T1000 (cell line): ENCODE data around the gene HSP90AA1.
"Not testable (repeated sequence)": the region's sequence is repeated elsewhere in the genome, so short reads cannot be mapped to it uniquely, and the experiment has no call there.

Experiments
- DNase-seq: peaks from one replicate; lab custom pipeline; 2025; ENCODE audit warnings: mixed read lengths; lab: John Stamatoyannopoulos, UW

The HSP90AA1 gene

GRCh38 chr14:102094101-102094500 lies 7.3 kb upstream of the HSP90AA1 start:
- DNase-seq, result no peak

GRCh38 chr14:102092806-102093205 lies 6.0 kb upstream of the HSP90AA1 start:
- DNase-seq, result no peak

GRCh38 chr14:102090713-102091112 lies 3.9 kb upstream of the HSP90AA1 start:
- no peak for DNase-seq

GRCh38 chr14:102089621-102090343 lies 2.9 kb upstream of the HSP90AA1 start:
- no peak for DNase-seq

- DNase-seq, result no peak
Measured at GRCh38 chr14:102088012-102088792, 1.4 kb upstream of the HSP90AA1 start.

GRCh38 chr14:102087762-102088011 lies 843 bp upstream of the HSP90AA1 start:
- no peak for DNase-seq

- no peak for DNase-seq
Measured at GRCh38 chr14:102086709-102086971, 204 bp downstream of the HSP90AA1 start.

GRCh38 chr14:102085948-102086708 lies 716 bp downstream of the HSP90AA1 start:
- DNase-seq, result no peak

- DNase-seq, result no peak
Measured at GRCh38 chr14:102085488-102085887, 1.4 kb downstream of the HSP90AA1 start.

GRCh38 chr14:102084931-102085330 lies 1.9 kb downstream of the HSP90AA1 start:
- no peak for DNase-seq

GRCh38 chr14:102084522-102084921 lies 2.3 kb downstream of the HSP90AA1 start:
- DNase-seq, result not testable (repeated sequence)

- DNase-seq, result no peak
Measured at GRCh38 chr14:102081231-102082080, 5.4 kb downstream of the HSP90AA1 start.

- DNase-seq, result no peak
Measured at GRCh38 chr14:102080183-102081080, 6.4 kb downstream of the HSP90AA1 start.

GRCh38 chr14:102079700-102079979 lies 7.2 kb downstream of the HSP90AA1 start:
- no peak for DNase-seq

- no peak for DNase-seq
Measured at GRCh38 chr14:102078831-102079699, 7.8 kb downstream of the HSP90AA1 start.

- DNase-seq, result not testable (repeated sequence)
Measured at GRCh38 chr14:102078361-102078791, 8.5 kb downstream of the HSP90AA1 start.

GRCh38 chr14:102077382-102077709 lies 9.5 kb downstream of the HSP90AA1 start:
- DNase-seq, result no peak

- no peak for DNase-seq
Measured at GRCh38 chr14:102075155-102075554, 11.7 kb downstream of the HSP90AA1 start.

- no peak for DNase-seq
Measured at GRCh38 chr14:102074415-102074964, 12.4 kb downstream of the HSP90AA1 start.

GRCh38 chr14:102071283-102071998 lies 15.4 kb downstream of the HSP90AA1 start:
- DNase-seq, result no peak
